Trophoblast cell (in vitro differentiated cells and primary cell): ENCODE data around the gene CACNA1I.

Experiments used
- DNase-seq, 2 donors: peaks; one replicate each; pipeline ENCODE4 v3.0.0-alpha.2; 2016
- H2AFZ ChIP-seq: 2 replicates; pipeline ENCODE4 v1.6.1; 2013; ENCODE audit warnings: low read length, moderate library complexity, mild to moderate bottlenecking; ENCODE audit not compliant: insufficient read depth, poor library complexity
- H2AK5ac ChIP-seq: 2 replicates; pipeline ENCODE4 v1.6.1; 2013; ENCODE audit warnings: mild to moderate bottlenecking, low read length
- H2BK120ac ChIP-seq: 2 replicates; pipeline ENCODE4 v1.6.1; 2013; ENCODE audit warnings: low read length, mild to moderate bottlenecking, moderate library complexity; ENCODE audit not compliant: insufficient read depth, poor library complexity
- H2BK12ac ChIP-seq: 2 replicates; pipeline ENCODE4 v1.6.1; 2013; ENCODE audit warnings: mild to moderate bottlenecking, low read length, moderate library complexity
- H2BK5ac ChIP-seq: 2 replicates; pipeline ENCODE4 v1.6.1; 2013; ENCODE audit warnings: low read length, low read depth, moderate library complexity, mild to moderate bottlenecking; ENCODE audit not compliant: poor library complexity
- H3K14ac ChIP-seq: 2 replicates; pipeline ENCODE4 v1.6.1; 2013; ENCODE audit warnings: mild to moderate bottlenecking, low read length
- H3K18ac ChIP-seq: 2 replicates; pipeline ENCODE4 v1.6.1; 2013; ENCODE audit warnings: mild to moderate bottlenecking, low read length
- H3K23ac ChIP-seq: 2 replicates; pipeline ENCODE4 v1.6.1; 2013; ENCODE audit warnings: low read length
- H3K27ac ChIP-seq: 2 replicates; pipeline ENCODE4 v1.5.1; 2013; ENCODE audit warnings: low read depth, mild to moderate bottlenecking, inconsistent platforms, low read length, moderate library complexity
- H3K27me3 ChIP-seq: 2 replicates; pipeline ENCODE4 v1.6.1; 2013; ENCODE audit warnings: inconsistent platforms, mild to moderate bottlenecking, low read length, moderate library complexity; ENCODE audit not compliant: insufficient read depth
- H3K36me3 ChIP-seq, 2 experiments: 1 replicate in 1 of 2; 2 replicates in 1 of 2; pipeline ENCODE4 v1.6.1; 2013; ENCODE audit warnings: low read length in 2 of 2, mild to moderate bottlenecking in 2 of 2, moderate library complexity in 1 of 2; ENCODE audit not compliant: insufficient read depth in 2 of 2, control insufficient read depth in 1 of 2
- H3K4ac ChIP-seq: 2 replicates; pipeline ENCODE4 v1.6.1; 2013; ENCODE audit warnings: low read depth, mild to moderate bottlenecking, low read length, moderate library complexity
- H3K4me1 ChIP-seq, 2 experiments: 1 replicate in 1 of 2; 2 replicates in 1 of 2; pipeline ENCODE4 v1.6.1; 2013; ENCODE audit warnings: low read length in 2 of 2, mild to moderate bottlenecking in 2 of 2, moderate library complexity in 1 of 2; ENCODE audit not compliant: insufficient read depth in 2 of 2, control insufficient read depth in 1 of 2
- H3K4me2 ChIP-seq: 2 replicates; pipeline ENCODE4 v1.6.1; 2013; ENCODE audit warnings: inconsistent platforms, mild to moderate bottlenecking, low read length, moderate library complexity
- H3K4me3 ChIP-seq: 2 replicates; pipeline ENCODE4 v1.5.1; 2013; ENCODE audit warnings: mild to moderate bottlenecking, low read depth, low read length, inconsistent platforms
- H3K79me1 ChIP-seq: one replicate; pipeline ENCODE4 v1.6.1; 2013; ENCODE audit warnings: low read length
- H3K79me2 ChIP-seq: 2 replicates; pipeline ENCODE4 v1.6.1; 2013; ENCODE audit warnings: low read length, mild to moderate bottlenecking; ENCODE audit not compliant: control insufficient read depth, insufficient read depth, poor library complexity
- H3K9ac ChIP-seq: 2 replicates; pipeline ENCODE4 v1.6.1; 2013; ENCODE audit warnings: mild to moderate bottlenecking, low read length
- H3K9me3 ChIP-seq: 2 replicates; pipeline ENCODE4 v1.6.1; 2013; ENCODE audit warnings: low read depth, mild to moderate bottlenecking, control low read depth, inconsistent platforms, low read length; ENCODE audit not compliant: insufficient read depth
- H4K12ac ChIP-seq: 2 replicates; pipeline ENCODE4 v1.6.1; 2013; ENCODE audit warnings: low read depth, mild to moderate bottlenecking, low read length, moderate library complexity
- H4K8ac ChIP-seq: 2 replicates; pipeline ENCODE4 v1.6.1; 2013; ENCODE audit warnings: low read depth, mild to moderate bottlenecking, low read length, moderate library complexity
- H4K91ac ChIP-seq: one replicate; pipeline ENCODE4 v1.6.1; 2013; ENCODE audit warnings: low read depth, mild to moderate bottlenecking, low read length, moderate library complexity
- WGBS: extraction: QIAGEN DNeasy Blood & Tissue Kit; methylation state at CpG from one replicate; pipeline ENCODE4 v1.1.7; 2013; ENCODE audit warnings: missing lambda C conversion rate; ENCODE audit not compliant: insufficient read length, insufficient coverage; ENCODE audit errors: extremely low coverage; 5-methylcytosine and 5-hydroxymethylcytosine counted together

Gene CACNA1I

GRCh38 chr22:39653787-39654077 lies 83.2 kb downstream of the CACNA1I start:
- H3K9ac ChIP-seq = peak overlapping the region; percentile 25
- no peak overlapping the region for H4K8ac ChIP-seq
- H3K14ac ChIP-seq = no peak overlapping the region
- no CpG with 5 or more reads among the region's 3 CpGs for WGBS
- H3K79me2 ChIP-seq = no peaks in the 10 kb centered on the region
- H4K91ac ChIP-seq = no peak overlapping the region
- H3K4me1 ChIP-seq = no peaks in the 10 kb centered on the region
- no peak overlapping the region for H2BK120ac ChIP-seq
- no peak overlapping the region for H3K23ac ChIP-seq
- H3K27me3 ChIP-seq = no peaks in the 10 kb centered on the region
- H3K18ac ChIP-seq = no peak overlapping the region
- H4K12ac ChIP-seq = no peak overlapping the region
- H2AK5ac ChIP-seq = no peak overlapping the region
- H2BK12ac ChIP-seq = no peak overlapping the region
- no peaks in the 10 kb centered on the region for H3K79me1 ChIP-seq
- H3K9me3 ChIP-seq = peaks cover 4% of the 10 kb centered on the region
- no peak overlapping the region for H3K4ac ChIP-seq
- H3K27ac ChIP-seq = no peak overlapping the region
- H3K36me3 ChIP-seq = no peaks in the 10 kb centered on the region
- H3K4me3 ChIP-seq = no peak overlapping the region
- DNase-seq = no peak
- no peak overlapping the region for H2AFZ ChIP-seq
- no peak overlapping the region for H2BK5ac ChIP-seq
- no peak overlapping the region for H3K4me2 ChIP-seq

GRCh38 chr22:39654131-39654926 lies 83.8 kb downstream of the CACNA1I start:
- no peaks in the 10 kb centered on the region for H3K79me2 ChIP-seq
- WGBS = no CpG with 5 or more reads among the region's 10 CpGs

GRCh38 chr22:39655004-39655579 lies 84.5 kb downstream of the CACNA1I start:
- Histone ChIP-seq H4K12ac (no peak overlapping the region), H3K9me3 (peaks cover 3% of the 10 kb centered on the region), H2AFZ (no peak overlapping the region), H3K18ac (no peak overlapping the region), H3K4ac (no peak overlapping the region), H2BK5ac (no peak overlapping the region), H3K36me3 (no peaks in the 10 kb centered on the region), H2BK12ac (no peak overlapping the region), H2AK5ac (no peak overlapping the region), H4K8ac (no peak overlapping the region), H3K4me2 (no peak overlapping the region), H2BK120ac (no peak overlapping the region), H3K4me1 (no peaks in the 10 kb centered on the region), H3K9ac (no peak overlapping the region), H3K27me3 (no peaks in the 10 kb centered on the region), H3K27ac (no peak overlapping the region), H3K14ac (no peak overlapping the region), H3K79me1 (no peaks in the 10 kb centered on the region), H3K23ac (no peak overlapping the region), H3K79me2 (no peaks in the 10 kb centered on the region), H4K91ac (no peak overlapping the region), H3K4me3 (no peak overlapping the region)
- no peak for DNase-seq
- WGBS = no CpG with 5 or more reads among the region's 8 CpGs

More at GRCh38 chr22:39654131-39654926, 83.8 kb downstream of the CACNA1I start:
- H3K36me3 ChIP-seq = no peaks in the 10 kb centered on the region
- H2BK12ac ChIP-seq = no peak overlapping the region
- no peaks in the 10 kb centered on the region for H3K27me3 ChIP-seq
- no peak overlapping the region for H3K23ac ChIP-seq
- no peak overlapping the region for H3K9ac ChIP-seq
- H2AK5ac ChIP-seq = no peak overlapping the region
- H3K27ac ChIP-seq = no peak overlapping the region
- no peak overlapping the region for H2BK120ac ChIP-seq
- no peak overlapping the region for H4K12ac ChIP-seq
- no peak overlapping the region for H4K8ac ChIP-seq
- H3K18ac ChIP-seq = no peak overlapping the region
- DNase-seq = no peak
- H3K79me1 ChIP-seq = no peaks in the 10 kb centered on the region
- no peak overlapping the region for H3K4me3 ChIP-seq
- no peak overlapping the region for H4K91ac ChIP-seq
- H3K14ac ChIP-seq = no peak overlapping the region
- no peak overlapping the region for H2BK5ac ChIP-seq
- H3K4me1 ChIP-seq = no peaks in the 10 kb centered on the region
- H3K9me3 ChIP-seq = peaks cover 4% of the 10 kb centered on the region
- H3K4ac ChIP-seq = no peak overlapping the region
- no peak overlapping the region for H2AFZ ChIP-seq
- no peak overlapping the region for H3K4me2 ChIP-seq

GRCh38 chr22:39655831-39656230 lies 85.3 kb downstream of the CACNA1I start:
- H4K91ac ChIP-seq = no peak overlapping the region
- WGBS = no CpG with 5 or more reads among the region's 15 CpGs
- H2BK120ac ChIP-seq = no peak overlapping the region
- H3K36me3 ChIP-seq = no peaks in the 10 kb centered on the region
- no peak overlapping the region for H2AK5ac ChIP-seq
- no peak overlapping the region for H2AFZ ChIP-seq
- H3K18ac ChIP-seq = no peak overlapping the region
- DNase-seq = no peak
- no peaks in the 10 kb centered on the region for H3K79me2 ChIP-seq
- no peak overlapping the region for H4K8ac ChIP-seq
- H3K4me1 ChIP-seq = no peaks in the 10 kb centered on the region
- no peak overlapping the region for H2BK12ac ChIP-seq
- H3K14ac ChIP-seq = no peak overlapping the region
- no peaks in the 10 kb centered on the region for H3K27me3 ChIP-seq
- no peak overlapping the region for H3K27ac ChIP-seq
- H3K23ac ChIP-seq = no peak overlapping the region
- no peak overlapping the region for H2BK5ac ChIP-seq
- no peak overlapping the region for H3K4me2 ChIP-seq
- no peak overlapping the region for H3K9ac ChIP-seq
- no peak overlapping the region for H4K12ac ChIP-seq
- peaks cover 3% of the 10 kb centered on the region for H3K9me3 ChIP-seq
- H3K4ac ChIP-seq = no peak overlapping the region
- no peak overlapping the region for H3K4me3 ChIP-seq
- H3K79me1 ChIP-seq = no peaks in the 10 kb centered on the region
